Measurements from ENCODE around the gene CAMSAP1.

DNA sequence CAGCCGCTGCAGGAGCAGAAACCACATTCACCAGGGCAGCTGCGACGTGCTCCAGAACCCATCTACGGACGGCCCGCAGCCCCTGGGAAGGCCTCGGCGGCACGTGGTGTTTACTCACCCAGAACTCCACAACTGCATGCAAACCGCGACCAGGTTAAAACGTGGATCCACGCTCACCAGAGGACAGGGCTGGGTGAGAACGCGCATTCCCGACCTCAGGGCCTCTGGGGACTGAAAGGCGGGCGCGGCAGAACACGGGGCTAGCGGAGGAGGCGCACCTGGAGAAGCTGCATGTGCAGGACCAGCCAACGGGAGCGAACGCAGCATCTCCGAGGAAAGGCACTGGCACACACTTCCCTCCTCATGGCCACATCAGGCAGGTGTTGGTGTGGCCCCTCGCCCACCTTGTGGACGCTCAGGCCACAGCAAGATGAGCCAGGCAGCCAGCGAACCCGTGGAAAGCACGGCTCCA lies 24.0 kb upstream of the CAMSAP1 start:
- no peak for TF ChIP-seq EP300 (IDR thresholded peaks at IDR 0.05)
- TF ChIP-seq POLR2A (IDR thresholded peaks at IDR 0.05), result no peak
- TF ChIP-seq, protein P1, sequence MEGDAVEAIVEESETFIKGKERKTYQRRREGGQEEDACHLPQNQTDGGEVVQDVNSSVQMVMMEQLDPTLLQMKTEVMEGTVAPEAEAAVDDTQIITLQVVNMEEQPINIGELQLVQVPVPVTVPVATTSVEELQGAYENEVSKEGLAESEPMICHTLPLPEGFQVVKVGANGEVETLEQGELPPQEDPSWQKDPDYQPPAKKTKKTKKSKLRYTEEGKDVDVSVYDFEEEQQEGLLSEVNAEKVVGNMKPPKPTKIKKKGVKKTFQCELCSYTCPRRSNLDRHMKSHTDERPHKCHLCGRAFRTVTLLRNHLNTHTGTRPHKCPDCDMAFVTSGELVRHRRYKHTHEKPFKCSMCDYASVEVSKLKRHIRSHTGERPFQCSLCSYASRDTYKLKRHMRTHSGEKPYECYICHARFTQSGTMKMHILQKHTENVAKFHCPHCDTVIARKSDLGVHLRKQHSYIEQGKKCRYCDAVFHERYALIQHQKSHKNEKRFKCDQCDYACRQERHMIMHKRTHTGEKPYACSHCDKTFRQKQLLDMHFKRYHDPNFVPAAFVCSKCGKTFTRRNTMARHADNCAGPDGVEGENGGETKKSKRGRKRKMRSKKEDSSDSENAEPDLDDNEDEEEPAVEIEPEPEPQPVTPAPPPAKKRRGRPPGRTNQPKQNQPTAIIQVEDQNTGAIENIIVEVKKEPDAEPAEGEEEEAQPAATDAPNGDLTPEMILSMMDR (IDR thresholded peaks at IDR 0.05), result no peak
